IMR-90 (cell line): Measurements from ENCODE around the gene CNTFR. TPM values are rescaled to one million over a fixed set of nuclear protein-coding genes. Genes with fewer than 3 reads are reported as not detected.

Experiments used
- ATAC-seq: fragments of 200-7000 bp; cut with Tn5 transposase; 2 replicates; pipeline ENCODE4 v1.9.1; 2020; ENCODE audit warnings: low read depth, mild to moderate bottlenecking, moderate library complexity
- BruUV-seq: library from RNA; stranded (reverse); fragments of 400-500 nt; replicated peaks from 2 replicates; lab custom pipeline; 2021; lab: Mats Ljungman, UMichigan
- CTCF ChIA-PET: fragments of 300-600 bp; formaldehyde crosslinking; extraction: SDS; loops from one replicate; lab custom pipeline; 2021; ENCODE audit warnings: antibody characterized with exemption; lab: Yijun Ruan, JAX
- POLR2A ChIA-PET: fragments of 300-600 bp; sonication (Branson Sonifier 250); formaldehyde crosslinking; loops from one replicate; lab custom pipeline; 2022; ENCODE audit warnings: antibody characterized with exemption; ENCODE audit not compliant: unreplicated experiment; lab: Charles Lee
- DNase-seq: peaks from one replicate; pipeline ENCODE4 v3.0.0; 2013
- H2AFZ ChIP-seq: replicated peaks from 2 replicates; pipeline ENCODE3; 2013; ENCODE audit warnings: low read length, mild to moderate bottlenecking; ENCODE audit not compliant: poor library complexity
- H2AK5ac ChIP-seq: 2 replicates; pipeline ENCODE4 v1.6.1; 2013; ENCODE audit warnings: low read depth, low read length, inconsistent platforms
- H2AK9ac ChIP-seq: replicated peaks from 2 replicates; pipeline ENCODE3; 2013; ENCODE audit warnings: mild to moderate bottlenecking, low read depth, low read length, moderate library complexity; ENCODE audit not compliant: poor library complexity
- H2BK120ac ChIP-seq: 2 replicates; pipeline ENCODE4 v1.6.1; 2013; ENCODE audit warnings: low read depth, low read length, inconsistent platforms
- H2BK15ac ChIP-seq: 3 replicates; pipeline ENCODE4 v1.6.1; 2013; ENCODE audit warnings: low read depth, low read length, inconsistent platforms
- H2BK20ac ChIP-seq: 2 replicates; pipeline ENCODE4 v1.6.1; 2013; ENCODE audit warnings: low read depth, mild to moderate bottlenecking, inconsistent platforms, low read length, moderate library complexity
- H2BK5ac ChIP-seq: 2 replicates; pipeline ENCODE4 v1.6.1; 2013; ENCODE audit warnings: mild to moderate bottlenecking, low read depth, low read length, inconsistent platforms; ENCODE audit not compliant: poor library complexity, severe bottlenecking
- H3K14ac ChIP-seq: replicated peaks from 2 replicates; pipeline ENCODE4 v1.6.1; 2013; ENCODE audit warnings: low read depth, low read length, inconsistent platforms
- H3K18ac ChIP-seq: 2 replicates; pipeline ENCODE4 v1.6.1; 2013; ENCODE audit warnings: low read depth, low read length, control low read depth
- H3K23ac ChIP-seq: 2 replicates; pipeline ENCODE4 v1.6.1; 2013; ENCODE audit warnings: low read depth, low read length, inconsistent platforms
- H3K27ac ChIP-seq: 2 replicates; pipeline ENCODE4 v1.5.1; 2013; ENCODE audit warnings: mild to moderate bottlenecking, control low read depth, low read length; ENCODE audit not compliant: insufficient read depth
- H3K27me3 ChIP-seq: 2 replicates; pipeline ENCODE4 v1.6.1; 2013; ENCODE audit warnings: low read length; ENCODE audit not compliant: control insufficient read depth, insufficient read depth
- H3K36me3 ChIP-seq: 2 replicates; pipeline ENCODE4 v1.6.1; 2013; ENCODE audit warnings: low read length, mixed read lengths; ENCODE audit not compliant: control insufficient read depth, insufficient read depth
- H3K4ac ChIP-seq: 2 replicates; pipeline ENCODE4 v1.6.1; 2013; ENCODE audit warnings: low read depth, low read length, inconsistent platforms
- H3K4me1 ChIP-seq: 2 replicates; pipeline ENCODE4 v1.6.1; 2013; ENCODE audit warnings: low read length, mixed read lengths; ENCODE audit not compliant: control insufficient read depth, insufficient read depth
- H3K4me2 ChIP-seq: 2 replicates; pipeline ENCODE4 v1.6.1; 2013; ENCODE audit warnings: low read depth, mild to moderate bottlenecking, control low read depth, low read length, moderate library complexity
- H3K4me3 ChIP-seq: 2 replicates; pipeline ENCODE4 v1.5.1; 2013; ENCODE audit warnings: low read depth, mild to moderate bottlenecking, control low read depth, low read length, moderate library complexity; ENCODE audit not compliant: insufficient read depth
- H3K56ac ChIP-seq: 2 replicates; pipeline ENCODE4 v1.6.1; 2013; ENCODE audit warnings: low read length, inconsistent platforms; ENCODE audit not compliant: insufficient read depth; ENCODE audit errors: extremely low read depth
- H3K79me1 ChIP-seq, 2 experiments: 2 replicates each; pipeline ENCODE4 v1.6.1; 2013; ENCODE audit warnings: low read length in 2 of 2, inconsistent platforms in 1 of 2, low read depth in 1 of 2
- H3K9ac ChIP-seq: 2 replicates; pipeline ENCODE4 v1.6.1; 2013; ENCODE audit warnings: low read depth, low read length, control low read depth
- H3K9me1 ChIP-seq: 2 replicates; pipeline ENCODE4 v1.6.1; 2013; ENCODE audit warnings: low read length, inconsistent platforms; ENCODE audit not compliant: insufficient read depth
- H3K9me3 ChIP-seq: 2 replicates; pipeline ENCODE4 v1.6.1; 2013; ENCODE audit warnings: low read length; ENCODE audit not compliant: control insufficient read depth, insufficient read depth
- H4K20me1 ChIP-seq: 2 replicates; pipeline ENCODE4 v1.6.1; 2013; ENCODE audit warnings: low read length, inconsistent platforms; ENCODE audit not compliant: insufficient read depth
- H4K5ac ChIP-seq: 2 replicates; pipeline ENCODE4 v1.6.1; 2013; ENCODE audit warnings: mild to moderate bottlenecking, low read depth, low read length, control low read depth
- H4K8ac ChIP-seq, 2 experiments: 2 replicates each; pipeline ENCODE4 v1.6.1; 2013; ENCODE audit warnings: low read depth in 2 of 2, low read length in 2 of 2, control low read depth in 1 of 2, inconsistent platforms in 1 of 2
- H4K91ac ChIP-seq: 2 replicates; pipeline ENCODE4 v1.6.1; 2013; ENCODE audit warnings: low read depth, low read length, inconsistent platforms; ENCODE audit not compliant: insufficient read depth
- BHLHE40 ChIP-seq: fragments of 150-350 bp; IDR thresholded peaks from 2 replicates; pipeline ENCODE4 v1.6.1; 2016; ENCODE audit warnings: mild to moderate bottlenecking, low read depth, low read length
- CEBPB ChIP-seq: IDR thresholded peaks from 2 replicates; pipeline ENCODE4 v1.6.1; 2012; ENCODE audit warnings: low read depth, low read length, improper control_type of control experiment
- CHD1 ChIP-seq: IDR thresholded peaks from 2 replicates; pipeline ENCODE4 v1.6.1; 2012; ENCODE audit warnings: low read depth, low read length, improper control_type of control experiment
- CTCF ChIP-seq: conservative IDR thresholded peaks from 2 replicates; pipeline ENCODE4 v1.5.1; 2012; ENCODE audit warnings: mild to moderate bottlenecking, low read depth, low read length, improper control_type of control experiment
- ELK1 ChIP-seq: fragments of 150-350 bp; IDR thresholded peaks from 2 replicates; pipeline ENCODE4 v1.6.1; 2016; ENCODE audit warnings: low read depth, mild to moderate bottlenecking, low read length, moderate library complexity, borderline replicate concordance
- FOS ChIP-seq: fragments of 150-350 bp; IDR thresholded peaks from 2 replicates; pipeline ENCODE4 v1.6.1; 2016; ENCODE audit warnings: low read depth, low read length
- MAFK ChIP-seq: IDR thresholded peaks from 2 replicates; pipeline ENCODE4 v1.6.1; 2012; ENCODE audit warnings: low read depth, low read length, improper control_type of control experiment
- MAZ ChIP-seq: IDR thresholded peaks from 2 replicates; pipeline ENCODE4 v1.6.1; 2012; ENCODE audit warnings: low read depth, mild to moderate bottlenecking, low read length, improper control_type of control experiment, moderate library complexity, borderline replicate concordance
- MXI1 ChIP-seq: IDR thresholded peaks from 2 replicates; pipeline ENCODE4 v1.6.1; 2012; ENCODE audit warnings: low read depth, mild to moderate bottlenecking, low read length, moderate library complexity, borderline replicate concordance
- NFE2L2 ChIP-seq: fragments of 150-350 bp; IDR thresholded peaks from 2 replicates; pipeline ENCODE4 v1.6.1; 2016; ENCODE audit warnings: low read depth, mild to moderate bottlenecking, low read length
- POLR2A ChIP-seq: IDR thresholded peaks from 2 replicates; pipeline ENCODE4 v1.6.1; 2012; ENCODE audit warnings: mild to moderate bottlenecking, low read depth, low read length
- RAD21 ChIP-seq: IDR thresholded peaks from 2 replicates; pipeline ENCODE4 v1.6.1; 2012; ENCODE audit warnings: low read length, improper control_type of control experiment
- RCOR1 ChIP-seq: IDR thresholded peaks from 2 replicates; pipeline ENCODE4 v1.6.1; 2012; ENCODE audit warnings: mild to moderate bottlenecking, low read length, improper control_type of control experiment; ENCODE audit not compliant: insufficient replicate concordance
- RFX5 ChIP-seq: IDR thresholded peaks from 2 replicates; pipeline ENCODE4 v1.8.0; 2012; ENCODE audit warnings: low read depth, mild to moderate bottlenecking, low read length, moderate library complexity
- USF2 ChIP-seq: fragments of 150-350 bp; IDR thresholded peaks from 2 replicates; pipeline ENCODE4 v1.6.1; 2017; ENCODE audit warnings: mild to moderate bottlenecking, antibody characterized with exemption, low read length, low read depth
- WGBS, 2 experiments: methylation state at CpG; one replicate each; pipeline versions ENCODE4 v1.1.5 to v1.1.7; 2013; ENCODE audit warnings: missing lambda C conversion rate in 2 of 2; ENCODE audit not compliant: insufficient read length in 1 of 2; ENCODE audit errors: extremely low coverage in 2 of 2; 5-methylcytosine and 5-hydroxymethylcytosine counted together
- dilution Hi-C: fragments of 300-500 bp; cut with HindIII; formaldehyde crosslinking; loops from one replicate; pipeline ENCODE4 v1.14.3; 2018; ENCODE audit warnings: low sequenced_read_pairs; ENCODE audit not compliant: unreplicated experiment
- in situ Hi-C: fragments of 300-500 bp; cut with MboI; formaldehyde crosslinking; loops from 3 replicates; pipeline ENCODE4 v1.14.3; 2019; ENCODE audit warnings: low sequenced_read_pairs, inconsistent platforms, mixed read lengths
- intact Hi-C: fragments of 100-400 bp; cut with micrococcal nuclease; formaldehyde crosslinking; loops from 2 replicates; pipeline ENCODE4 v1.10.0; 2022
- polyA plus RNA-seq, 3 experiments: library from polyadenylated mRNA; depleted of rRNA; stranded (reverse); fragments of >200 nt; gene quantifications; 2 replicates each; pipeline ENCODE4 v1.2.3, GENCODE V29; 2012; ENCODE audit warnings: low replicate concordance in 1 of 3
- total RNA-seq: library from RNA; depleted of rRNA; stranded (reverse); fragments of >200 nt; gene quantifications from 2 replicates; pipeline ENCODE4 v1.2.3, GENCODE V29; 2012

Gene CNTFR
- total and polyA plus RNA-seq, 2 of the 4 experiments (the other 2 are of a cell fraction) = not detected

- Histone ChIP-seq H3K4me2 (no peak overlapping the region), H3K4ac (no peak overlapping the region), H2AFZ (peak overlapping the region; percentile 79), H3K14ac (no peak overlapping the region), H3K9me1 (no peaks in the 10 kb centered on the region), H3K79me1 (no peaks in the 10 kb centered on the region), H3K27me3 (peaks cover 85% of the 10 kb centered on the region), H3K36me3 (no peaks in the 10 kb centered on the region), H3K18ac (no peak overlapping the region), H3K9ac (no peak overlapping the region), H3K9me3 (no peaks in the 10 kb centered on the region), H2BK120ac (no peak overlapping the region), H3K56ac (no peak overlapping the region), H3K27ac (no peak overlapping the region), H4K91ac (no peak overlapping the region), H4K5ac (no peak overlapping the region), H3K4me3 (no peak overlapping the region), H4K8ac (no peak overlapping the region), H2BK5ac (no peak overlapping the region), H2BK20ac (no peak overlapping the region), H3K4me1 (no peaks in the 10 kb centered on the region; the same call in 1 of the 2 replicates), H4K20me1 (peaks cover 8% of the 10 kb centered on the region; the same call in 1 of the 2 replicates), H3K23ac (no peak overlapping the region), H2AK5ac (no peak overlapping the region), H2AK9ac (no peak overlapping the region), H2BK15ac (no peak overlapping the region)
- dilution Hi-C loops (no loop called here), intact Hi-C loops (loop anchor here (1.0 kb wide), 2 partner anchors 43 to 154 kb away; no protein-coding TSS in a partner anchor), in situ Hi-C loops (no loop called here)
- POLR2A ChIA-PET = interaction anchor here (0.6 to 1.3 kb wide), 2 partner anchors 48 to 187 kb away, joined by 3 to 5 read pairs; no protein-coding TSS in a partner anchor
- ATAC-seq (peak; percentile 97), DNase-seq (peak; percentile 60)
- 12% methylated on average over 28 of the region's 60 CpGs; no CpG with 5 or more reads in 1 of the 2 experiments for WGBS, 2 experiments
- CTCF ChIA-PET = interaction anchor here (0.6 to 3.3 kb wide), 17 partner anchors 10 to 541 kb away, joined by 3 to 35 read pairs (median 4); no protein-coding TSS in a partner anchor
- BruUV-seq = no TSS peak
- TF ChIP-seq POLR2A (no peak), CHD1 (no peak), RFX5 (no peak), BHLHE40 (0 out of 2 replicates have a peak, but pooled peaks have one; percentile 2), MXI1 (no peak), FOS (no peak), CTCF (peak; percentile 93), CEBPB (no peak), MAZ (peak; percentile 54; the same call in 1 of the 2 replicates), USF2 (no peak), MAFK (no peak), ELK1 (no peak), NFE2L2 (no peak), RCOR1 (no peak), RAD21 (peak; percentile 92)
Measured at GRCh38 chr9:34591248-34591916, 1.9 kb upstream of the CNTFR start.
